Measurements from ENCODE around the gene MPV17L.
"Not testable (repeated sequence)": the region's sequence is repeated elsewhere in the genome, so short reads cannot be mapped to it uniquely, and the experiment has no call there.

MPV17L gene

GRCh38 chr16:15395631-15396508 lies at the start of gene MPV17L:
MPV17L (plus strand) TSS chr16:15395754; CDS start chr16:15395898, 144 bp downstream.
- not testable (repeated sequence) for DNase-seq

- DNase-seq: not testable (repeated sequence)
Observed at GRCh38 chr16:15348721-15349120, 46.8 kb upstream of the MPV17L start.

GRCh38 chr16:15351251-15351650 lies 44.3 kb upstream of the MPV17L start:
- DNase-seq: not testable (repeated sequence)

- not testable (repeated sequence) for DNase-seq
Observed at GRCh38 chr16:15351745-15352144, 43.8 kb upstream of the MPV17L start.

GRCh38 chr16:15352852-15353251 lies 42.7 kb upstream of the MPV17L start:
- not testable (repeated sequence) for DNase-seq

- not testable (repeated sequence) for DNase-seq
Observed at GRCh38 chr16:15354846-15355245, 40.7 kb upstream of the MPV17L start.

- DNase-seq: not testable (repeated sequence)
Observed at GRCh38 chr16:15357495-15357894, 38.1 kb upstream of the MPV17L start.

GRCh38 chr16:15378194-15378593 lies 17.4 kb upstream of the MPV17L start, which contains the start of gene NPIPA5:
NPIPA5 (minus strand) TSS chr16:15378294; CDS start chr16:15378294, 0 bp downstream.
- not testable (repeated sequence) for DNase-seq

GRCh38 chr16:15382810-15383209 lies 12.7 kb upstream of the MPV17L start:
- DNase-seq: not testable (repeated sequence)

GRCh38 chr16:15388060-15388459 lies 7.5 kb upstream of the MPV17L start:
- not testable (repeated sequence) for DNase-seq

GRCh38 chr16:15389916-15390315 lies 5.6 kb upstream of the MPV17L start:
- DNase-seq: not testable (repeated sequence)

- DNase-seq: not testable (repeated sequence)
Observed at GRCh38 chr16:15393025-15393424, 2.5 kb upstream of the MPV17L start.

GRCh38 chr16:15396509-15396829 lies 915 bp downstream of the MPV17L start:
- DNase-seq: not testable (repeated sequence)

GRCh38 chr16:15396948-15397594 lies 1.5 kb downstream of the MPV17L start:
- DNase-seq: no peak

GRCh38 chr16:15398618-15399316 lies 3.2 kb downstream of the MPV17L start:
- no peak for DNase-seq

GRCh38 chr16:15399317-15399716 lies 3.8 kb downstream of the MPV17L start:
- no peak for DNase-seq

GRCh38 chr16:15400314-15400713 lies 4.8 kb downstream of the MPV17L start:
- DNase-seq: not testable (repeated sequence)

GRCh38 chr16:15401972-15402371 lies 6.4 kb downstream of the MPV17L start:
- no peak for DNase-seq

GRCh38 chr16:15403392-15403995 lies 7.9 kb downstream of the MPV17L start:
- DNase-seq: no peak

- DNase-seq: not testable (repeated sequence)
Observed at GRCh38 chr16:15404091-15404490, 8.5 kb downstream of the MPV17L start.

GRCh38 chr16:15404792-15405191 lies 9.2 kb downstream of the MPV17L start:
- no peak for DNase-seq

- not testable (repeated sequence) for DNase-seq
Observed at GRCh38 chr16:15407756-15408155, 12.2 kb downstream of the MPV17L start.

- not testable (repeated sequence) for DNase-seq
Observed at GRCh38 chr16:15409476-15409875, 13.9 kb downstream of the MPV17L start.

All from CD4-positive, alpha-beta T cell treated with Interleukin-4 for 4 hours (primary cell).